CD4-positive, alpha-beta T cell treated with Interleukin-2 at 100 ng/mL for 4 hours (primary cell): ENCODE data around the gene PPFIA1.

Experiments
- DNase-seq: peaks from one replicate; pipeline ENCODE4 v3.0.0-alpha.2; 2020; ENCODE audit warnings: low spot score

Gene PPFIA1

DNA sequence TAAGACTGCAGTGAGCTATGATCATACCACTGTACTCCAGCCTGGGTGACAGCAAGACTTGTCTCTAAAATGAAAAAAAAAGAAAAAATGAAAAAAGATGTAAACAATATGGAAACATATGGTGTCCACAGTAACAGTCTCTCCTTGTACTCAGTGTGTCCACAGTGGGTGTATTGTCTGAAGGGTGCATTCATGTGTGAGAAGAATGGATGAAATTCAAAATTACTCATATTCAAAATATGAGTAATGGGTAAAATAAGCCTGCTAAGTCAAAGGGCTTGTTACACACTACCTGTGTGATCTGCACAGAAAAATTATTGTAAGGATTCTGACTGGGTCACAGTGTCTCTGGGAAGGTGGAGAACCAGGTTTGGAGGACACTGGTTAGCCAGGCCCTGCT is 26.9 kb downstream of the PPFIA1 start:
- DNase-seq = no peak

- no peak for DNase-seq
Observed at GRCh38 chr11:70298243-70298915, 27.9 kb downstream of the PPFIA1 start.

DNA sequence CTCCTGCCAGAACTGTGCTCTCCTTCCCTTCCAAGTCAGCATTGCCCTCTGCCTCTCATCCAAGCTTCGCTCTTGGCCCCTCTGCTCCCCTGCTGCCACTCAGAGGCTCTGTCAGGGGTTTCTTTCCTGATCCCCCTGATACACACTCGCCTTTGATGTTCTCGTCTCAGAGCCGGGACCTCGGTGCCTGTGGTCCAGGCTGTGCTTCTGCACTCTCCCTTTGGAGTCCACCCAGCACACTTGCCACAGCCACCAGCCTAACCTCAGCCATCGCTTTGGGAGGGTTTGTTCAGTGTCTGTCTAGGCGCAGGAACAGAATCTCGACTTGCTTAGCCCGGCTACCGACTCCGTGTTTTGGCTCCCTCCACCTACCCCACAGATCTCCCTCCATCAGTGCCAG is 29.1 kb downstream of the PPFIA1 start:
- no peak for DNase-seq

DNA sequence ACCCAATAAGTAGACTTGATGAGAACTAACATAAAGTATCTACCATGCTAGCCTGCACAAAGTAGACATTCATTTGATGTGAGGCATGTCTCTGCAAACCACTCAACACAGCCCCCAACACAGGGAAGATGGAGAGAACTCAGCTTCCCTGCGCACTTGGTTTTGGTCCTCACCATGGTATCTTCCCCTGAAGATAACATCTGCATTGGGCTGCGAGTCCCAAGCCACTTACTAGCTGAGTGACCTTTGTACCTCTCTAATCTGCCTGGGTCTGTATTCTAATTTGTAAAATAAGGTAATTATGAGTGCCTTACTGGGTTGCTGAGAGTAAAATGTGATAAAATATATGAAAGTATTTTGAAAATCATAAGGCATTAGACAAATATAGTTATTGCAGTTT is 30.7 kb downstream of the PPFIA1 start:
- DNase-seq = no peak

- DNase-seq = no peak
Observed at GRCh38 chr11:70301721-70302418, 31.4 kb downstream of the PPFIA1 start.

DNA sequence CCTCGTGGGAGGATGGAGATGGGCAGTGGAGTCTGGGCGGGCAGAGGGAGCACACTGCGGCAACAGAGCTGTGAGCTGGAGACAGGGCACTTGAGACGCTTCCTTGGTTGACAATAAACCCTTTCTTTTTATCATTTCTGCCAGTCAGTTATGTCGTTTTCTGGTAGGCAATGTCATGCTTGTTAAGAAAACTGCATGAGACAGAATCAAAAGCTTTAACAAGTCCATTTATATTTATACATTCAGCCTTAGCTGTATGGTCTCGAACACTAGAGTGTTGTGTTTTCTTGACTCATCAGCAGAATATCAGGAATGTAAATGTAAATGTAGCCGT is 31.9 kb downstream of the PPFIA1 start:
- DNase-seq = no peak

- DNase-seq = no peak
Observed at GRCh38 chr11:70303070-70303469, 32.6 kb downstream of the PPFIA1 start.

DNA sequence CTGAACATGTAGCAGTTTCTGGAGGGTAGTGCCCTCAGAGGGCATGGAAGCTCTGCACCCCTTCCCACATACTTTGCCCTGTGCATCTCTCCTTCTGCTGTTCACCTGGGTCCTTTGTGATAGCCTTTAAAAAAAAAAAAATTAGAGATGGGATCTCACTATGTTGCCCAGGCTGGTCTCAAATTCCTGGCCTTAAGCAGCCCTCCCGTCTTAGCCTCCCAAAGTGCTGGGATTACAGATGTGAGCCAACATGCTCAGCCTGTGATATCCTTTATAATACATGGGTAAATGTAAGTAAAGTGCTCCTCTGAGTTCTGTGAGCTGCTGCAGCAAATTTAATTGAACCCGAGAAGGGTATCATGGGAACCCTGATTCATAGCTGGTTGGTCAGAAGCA is 33.7 kb downstream of the PPFIA1 start:
- DNase-seq = no peak

DNA sequence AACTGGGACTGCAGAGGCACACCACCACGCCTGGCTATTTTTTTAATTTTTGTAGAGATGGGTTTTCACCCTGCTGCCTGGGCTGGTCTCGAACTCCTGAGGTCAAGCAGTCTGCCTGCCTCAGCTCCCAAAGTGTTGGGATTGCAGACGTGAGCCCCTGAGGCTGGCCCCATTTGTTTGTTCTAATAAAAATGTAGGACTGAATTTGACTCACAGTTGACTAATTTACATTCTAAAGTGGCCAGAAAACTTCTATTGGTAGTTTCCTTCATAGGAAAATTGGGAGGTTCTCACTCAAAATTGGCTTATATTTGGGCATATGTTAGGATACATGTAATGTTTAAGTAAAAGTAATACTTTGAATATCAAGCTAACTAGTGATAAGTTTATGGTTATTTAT is 35.0 kb downstream of the PPFIA1 start:
- DNase-seq = no peak

DNA sequence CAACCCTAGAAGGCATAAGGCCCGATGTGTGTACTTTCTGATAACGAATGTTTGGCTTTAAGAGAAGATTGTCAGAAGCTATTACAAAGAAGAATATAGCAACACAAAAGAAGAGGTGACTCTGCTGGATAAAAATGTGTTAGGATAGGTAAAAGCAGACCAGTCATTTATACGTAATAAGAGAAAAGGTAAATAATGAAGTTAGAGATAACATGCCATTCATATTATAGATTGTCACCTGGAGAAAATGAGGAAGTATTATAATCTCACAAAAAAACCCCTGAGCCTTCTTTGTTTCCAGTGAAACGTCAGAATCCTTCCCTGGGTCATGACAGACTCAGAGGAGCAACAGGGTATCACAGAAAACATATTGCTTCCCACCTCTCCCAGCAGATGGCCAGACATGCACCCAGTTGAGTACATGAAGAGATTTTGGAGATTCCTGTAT is 36.1 kb downstream of the PPFIA1 start:
- DNase-seq = no peak

DNA sequence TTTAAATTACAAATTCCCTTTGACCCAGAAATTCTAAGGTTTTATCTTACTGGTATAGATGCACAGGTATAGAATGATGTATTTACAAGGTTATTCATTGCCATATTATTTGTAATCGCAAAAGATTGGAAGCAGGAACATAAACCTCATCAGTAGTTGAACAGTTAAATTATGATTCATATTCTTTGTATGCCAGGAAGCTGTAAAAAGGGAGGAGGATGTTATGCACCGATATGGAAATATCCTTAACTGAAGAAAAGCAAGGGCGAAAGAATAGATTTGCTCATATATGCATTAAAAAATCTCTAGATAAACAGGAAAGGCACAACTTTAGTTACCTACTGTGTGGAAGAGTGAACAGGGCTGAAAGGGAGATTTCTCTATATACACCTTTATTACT is 36.7 kb downstream of the PPFIA1 start:
- no peak for DNase-seq

DNA sequence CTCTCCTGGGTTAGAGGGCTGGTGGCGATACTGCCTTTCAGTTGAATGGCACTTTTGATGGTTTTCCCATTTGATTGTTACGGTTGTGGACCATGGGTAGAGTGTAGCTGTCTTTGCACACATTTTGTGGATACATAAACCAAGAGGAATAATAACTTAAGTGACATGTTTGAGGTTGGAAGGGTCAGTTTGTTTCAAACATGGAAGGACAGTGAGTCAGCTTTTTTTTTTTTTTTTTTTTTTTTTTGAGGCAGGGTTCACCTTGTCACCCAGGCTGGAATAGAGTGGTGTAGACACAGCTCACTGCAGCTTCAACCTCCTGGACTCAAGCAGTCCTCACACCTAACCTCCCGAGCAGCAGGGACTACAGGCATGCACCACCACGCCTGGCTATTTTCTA is 41.1 kb downstream of the PPFIA1 start:
- no peak for DNase-seq

DNA sequence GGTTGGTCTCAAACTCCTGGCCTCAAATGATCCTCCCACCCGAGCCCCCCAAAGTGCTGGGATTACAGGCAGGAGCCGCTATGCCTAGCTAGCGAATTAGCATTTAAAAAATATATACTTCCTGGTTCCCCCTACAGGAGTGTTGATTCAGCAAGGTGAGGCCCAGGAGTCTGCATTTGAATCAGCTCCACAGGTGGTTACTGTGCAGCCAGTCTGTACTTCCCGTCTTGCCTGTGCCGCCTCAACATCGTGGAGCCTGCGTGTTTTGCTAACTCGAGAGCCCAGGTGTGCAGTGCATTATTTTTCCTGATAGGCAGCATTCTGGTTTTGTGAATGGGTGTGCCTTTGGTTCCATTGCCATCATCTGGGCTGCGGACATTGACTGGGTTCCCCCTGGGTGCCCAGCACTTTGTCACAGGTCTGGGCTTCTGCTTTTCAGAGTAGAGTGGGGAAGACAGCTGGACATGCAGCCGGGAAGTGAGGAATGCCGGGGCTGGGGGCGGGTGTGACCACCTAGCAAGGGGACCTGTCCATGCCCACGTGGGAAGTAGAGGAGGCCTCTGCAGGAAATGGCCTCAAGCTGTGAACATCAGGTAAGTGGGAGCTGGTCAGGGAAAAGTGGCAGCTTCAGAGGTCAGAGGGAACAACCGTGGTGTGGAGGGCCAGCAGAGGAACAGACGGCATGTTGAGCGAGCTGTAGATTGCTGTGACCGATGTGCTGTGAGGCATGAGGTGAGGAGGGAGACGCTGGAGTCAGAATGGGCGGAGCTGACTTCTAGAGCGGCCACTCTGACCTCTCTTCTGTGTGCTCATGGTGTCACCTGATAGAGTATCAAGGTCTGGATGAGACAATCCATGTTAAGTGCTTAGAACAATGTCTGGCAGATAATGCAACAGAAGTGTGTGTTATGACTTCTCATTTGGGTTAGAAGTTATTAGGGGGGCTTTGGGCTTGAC is 42.2 kb downstream of the PPFIA1 start:
- no peak for DNase-seq

DNA sequence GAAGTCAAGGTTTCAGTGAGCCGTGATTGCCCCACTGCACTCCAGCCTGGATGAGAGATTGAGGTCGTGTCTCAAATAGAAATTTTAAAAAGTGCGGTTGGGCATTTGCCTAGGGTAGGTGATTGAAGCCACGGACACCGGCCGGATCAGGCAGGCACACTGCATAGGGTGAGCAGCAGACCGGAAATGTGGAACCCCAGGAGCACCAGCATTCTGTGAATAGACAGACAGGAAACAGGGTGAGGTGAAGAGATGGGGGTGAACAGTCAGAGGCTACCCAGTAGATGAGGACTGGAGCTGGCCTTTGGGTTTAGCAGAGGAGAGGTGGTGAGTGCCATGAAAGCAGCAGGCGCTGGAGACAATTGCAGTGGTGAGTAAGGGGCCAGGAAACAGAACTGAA is 43.5 kb downstream of the PPFIA1 start:
- no peak for DNase-seq

DNA sequence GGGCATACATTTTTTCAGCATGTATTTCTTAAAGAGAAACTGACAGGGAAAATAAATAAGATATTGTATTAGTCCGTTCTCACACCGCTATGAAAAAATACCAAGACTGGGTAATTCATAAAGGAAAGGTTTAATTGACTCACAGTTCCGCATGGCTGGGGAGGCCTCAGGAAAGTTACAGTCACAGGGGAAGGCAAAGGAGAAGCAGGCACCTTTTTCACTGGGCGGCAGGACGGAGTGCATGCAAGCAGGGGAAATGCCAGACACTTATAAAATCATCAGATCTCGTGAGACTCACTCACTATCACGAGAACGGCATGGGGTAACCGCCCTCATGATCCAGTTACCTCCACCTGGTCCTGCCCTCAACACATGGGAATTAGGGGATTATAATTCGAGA is 44.2 kb downstream of the PPFIA1 start:
- DNase-seq = peak; percentile 5

DNA sequence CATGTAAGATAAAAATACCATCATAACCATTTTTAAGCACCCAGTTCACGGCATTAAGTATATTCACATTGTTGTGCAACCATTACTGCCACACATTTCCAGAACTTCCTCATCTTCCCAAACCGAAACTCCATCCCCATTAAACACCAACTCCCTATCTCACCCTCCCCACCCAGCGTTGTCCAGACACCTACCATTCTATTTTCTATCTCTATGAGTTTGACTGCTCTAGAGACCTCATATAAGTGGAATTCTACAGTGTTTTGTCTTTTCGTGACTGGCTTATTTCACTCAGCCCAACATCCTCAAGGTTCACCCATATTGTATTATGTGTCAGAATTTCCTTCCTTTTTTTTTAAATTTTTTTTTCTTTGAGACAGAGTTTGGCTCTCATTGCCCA is 45.2 kb downstream of the PPFIA1 start:
- DNase-seq = no peak

GRCh38 chr11:70317581-70318305 is 47.3 kb downstream of the PPFIA1 start:
- DNase-seq = no peak

DNA sequence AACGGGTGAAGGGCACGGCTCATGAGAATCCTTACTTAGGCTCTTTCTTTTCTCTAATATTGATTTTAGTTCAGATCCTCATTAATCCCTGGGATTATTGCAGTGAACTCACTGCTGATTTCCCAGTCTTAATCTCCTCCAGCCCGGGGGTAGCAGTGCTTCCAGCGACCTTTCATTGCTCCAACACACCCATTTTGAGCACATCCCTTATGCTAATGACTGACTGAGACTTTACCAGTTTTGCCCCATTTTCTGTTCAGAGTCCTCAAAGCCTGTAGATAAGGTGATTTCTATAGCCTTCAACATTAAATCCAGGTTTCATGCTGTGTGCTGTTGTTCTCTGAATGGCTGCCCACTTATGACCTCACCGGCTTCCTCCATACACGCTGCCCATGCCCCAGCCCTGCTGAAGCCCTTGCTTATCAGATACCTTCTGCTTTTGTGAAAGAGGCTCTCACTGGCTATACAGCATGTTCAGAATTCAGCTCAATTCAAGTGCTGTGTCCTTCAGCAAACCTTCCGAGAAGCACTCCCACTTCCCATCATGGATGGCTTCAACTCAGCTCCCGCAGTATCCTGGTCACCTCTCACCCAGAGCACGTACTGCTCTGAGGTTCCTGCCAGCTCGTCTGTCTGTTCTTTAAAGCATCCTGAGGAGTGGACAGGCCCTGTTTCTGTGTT is 49.0 kb downstream of the PPFIA1 start:
- DNase-seq = no peak

- DNase-seq = no peak
Observed at GRCh38 chr11:70322666-70323065, 52.2 kb downstream of the PPFIA1 start.

DNA sequence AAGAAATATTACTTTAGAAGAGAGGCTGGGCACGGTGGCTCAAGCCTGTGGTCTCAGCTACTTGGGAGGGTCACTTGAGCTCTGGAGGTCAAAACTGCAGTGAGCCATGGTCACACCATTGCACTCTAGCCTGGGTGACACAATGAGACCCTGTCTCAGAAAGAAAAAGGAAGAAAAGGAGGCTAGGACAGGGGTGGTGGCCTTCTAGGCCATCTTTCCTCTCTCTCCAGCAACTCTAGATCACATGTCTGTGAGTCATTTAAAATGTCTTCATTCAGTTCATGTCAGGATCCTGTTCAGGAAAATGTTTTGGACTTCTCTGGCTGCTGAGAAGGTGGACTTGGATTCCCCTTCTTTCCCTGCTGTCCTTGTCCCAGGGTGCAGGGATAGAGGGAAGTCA is 53.3 kb downstream of the PPFIA1 start:
- no peak for DNase-seq

DNA sequence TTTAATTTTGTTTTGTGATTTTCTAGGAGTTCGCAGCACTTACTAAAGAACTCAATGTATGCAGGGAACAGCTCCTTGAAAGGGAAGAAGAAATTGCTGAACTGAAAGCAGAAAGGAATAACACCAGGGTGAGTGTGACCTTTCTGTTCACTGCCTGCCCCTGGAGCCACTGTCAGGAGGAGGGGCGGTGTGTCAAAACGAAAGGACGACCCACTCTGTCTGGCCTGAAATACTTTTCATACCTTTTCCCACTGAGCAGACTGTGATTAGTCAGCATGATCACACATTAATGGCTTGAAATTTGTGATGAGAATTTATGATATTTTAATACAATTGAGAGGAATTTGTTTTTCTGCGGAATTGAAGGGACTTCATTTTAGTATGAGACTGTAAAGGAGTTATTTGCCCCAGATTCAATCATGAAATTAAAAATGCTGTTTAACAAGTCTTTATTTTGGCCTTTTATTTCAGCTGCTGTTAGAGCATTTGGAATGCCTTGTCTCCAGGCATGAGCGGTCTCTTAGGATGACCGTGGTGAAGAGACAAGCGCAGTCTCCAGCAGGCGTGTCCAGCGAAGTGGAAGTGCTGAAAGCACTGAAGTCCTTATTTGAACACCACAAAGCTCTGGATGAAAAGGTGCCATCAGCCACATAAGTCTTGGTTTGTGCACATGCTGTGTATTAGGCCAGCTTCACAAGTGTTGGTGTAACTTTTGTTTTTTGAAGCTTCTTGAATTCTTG is 54.1 kb downstream of the PPFIA1 start:
- DNase-seq = no peak
